GM18870 (cell line): ENCODE measurements around the gene NIP7.

Experiments used
- ATAC-seq: cut with Tn5 transposase; IDR thresholded peaks from one replicate; pipeline ENCODE4 v1.9.1; 2021; ENCODE audit warnings: moderate library complexity; ENCODE audit not compliant: unreplicated experiment

The NIP7 gene

GRCh38 chr16:69318177-69318910 is 21.2 kb upstream of the NIP7 start:
- no peak for ATAC-seq

- no peak for ATAC-seq
Observed at GRCh38 chr16:69318911-69319289, 20.7 kb upstream of the NIP7 start.

GRCh38 chr16:69319381-69319780 is 20.2 kb upstream of the NIP7 start:
- no peak for ATAC-seq

- ATAC-seq: no peak
Observed at GRCh38 chr16:69319826-69320739, 19.5 kb upstream of the NIP7 start.

- ATAC-seq: no peak
Observed at GRCh38 chr16:69320740-69321073, 18.9 kb upstream of the NIP7 start.

GRCh38 chr16:69321080-69321479 is 18.5 kb upstream of the NIP7 start:
- no peak for ATAC-seq

GRCh38 chr16:69322343-69322742 is 17.2 kb upstream of the NIP7 start:
- no peak for ATAC-seq

- ATAC-seq: no peak
Observed at GRCh38 chr16:69323415-69323814, 16.2 kb upstream of the NIP7 start.

- ATAC-seq: no peak
Observed at GRCh38 chr16:69324013-69324531, 15.5 kb upstream of the NIP7 start.

GRCh38 chr16:69324585-69325253 is 14.9 kb upstream of the NIP7 start:
- ATAC-seq: no peak

- ATAC-seq: no peak
Observed at GRCh38 chr16:69325784-69326171, 13.8 kb upstream of the NIP7 start.

GRCh38 chr16:69326172-69326873 is 13.2 kb upstream of the NIP7 start:
- no peak for ATAC-seq

- ATAC-seq: no peak
Observed at GRCh38 chr16:69327585-69328310, 11.8 kb upstream of the NIP7 start.

- no peak for ATAC-seq
Observed at GRCh38 chr16:69328854-69329316, 10.7 kb upstream of the NIP7 start.

GRCh38 chr16:69329369-69330285 is 9.9 kb upstream of the NIP7 start:
- ATAC-seq: peak; percentile 18

- peak; percentile 84 for ATAC-seq
Observed at GRCh38 chr16:69330286-69331109, 9.1 kb upstream of the NIP7 start, which contains the start of gene PDF. PDF (minus strand) TSS chr16:69330588; CDS start chr16:69330570, 18 bp downstream.

GRCh38 chr16:69334696-69335095 is 4.9 kb upstream of the NIP7 start:
- ATAC-seq: no peak
